ENCODE data around the gene KCNAB1.

Gene KCNAB1

DNA sequence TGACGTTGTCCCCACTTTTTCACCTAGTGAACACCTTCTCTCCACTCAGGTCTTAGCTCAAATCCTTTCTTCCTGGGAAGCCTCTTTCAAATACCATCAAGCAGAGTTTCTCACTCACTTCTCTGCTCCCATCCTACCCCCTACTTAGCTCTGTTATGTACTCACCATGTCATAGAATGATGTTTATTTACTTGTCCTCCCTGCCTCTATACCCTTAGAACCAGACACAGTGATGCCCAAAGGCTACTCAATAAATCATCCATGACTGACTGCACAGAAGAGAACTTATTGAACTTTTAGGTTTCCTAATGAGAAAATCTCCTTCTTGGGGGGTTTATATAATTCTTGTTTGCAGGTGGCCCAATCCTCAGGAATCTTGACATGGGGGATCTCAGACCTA, 280.4 kb downstream of the KCNAB1 start:
- H2AFZ ChIP-seq (ENCODE audit: low read length): no peak overlapping the region
- H3K27ac ChIP-seq (ENCODE audit: low read depth, low read length, poor library complexity, severe bottlenecking): no peak overlapping the region
- H3K79me2 ChIP-seq (ENCODE audit: insufficient read depth, low read length): no peaks in the 10 kb centered on the region
- H3F3A ChIP-seq (ENCODE audit: insufficient read depth, low read length): no peaks in the 10 kb centered on the region
- no peaks in the 10 kb centered on the region for H3K27me3 ChIP-seq (ENCODE audit: insufficient read depth, low read length)
- no peaks in the 10 kb centered on the region for H4K20me1 ChIP-seq (ENCODE audit: insufficient read depth, low read length)
- no peaks in the 10 kb centered on the region for H3K9me3 ChIP-seq (ENCODE audit: low read length)
- no peaks in the 10 kb centered on the region for H3K36me3 ChIP-seq (ENCODE audit: insufficient read depth, low read length)
- no peak for TF ChIP-seq EZH2 (IDR thresholded peaks at IDR 0.05; ENCODE audit: borderline replicate concordance, low read length)
- TF ChIP-seq, protein P1, sequence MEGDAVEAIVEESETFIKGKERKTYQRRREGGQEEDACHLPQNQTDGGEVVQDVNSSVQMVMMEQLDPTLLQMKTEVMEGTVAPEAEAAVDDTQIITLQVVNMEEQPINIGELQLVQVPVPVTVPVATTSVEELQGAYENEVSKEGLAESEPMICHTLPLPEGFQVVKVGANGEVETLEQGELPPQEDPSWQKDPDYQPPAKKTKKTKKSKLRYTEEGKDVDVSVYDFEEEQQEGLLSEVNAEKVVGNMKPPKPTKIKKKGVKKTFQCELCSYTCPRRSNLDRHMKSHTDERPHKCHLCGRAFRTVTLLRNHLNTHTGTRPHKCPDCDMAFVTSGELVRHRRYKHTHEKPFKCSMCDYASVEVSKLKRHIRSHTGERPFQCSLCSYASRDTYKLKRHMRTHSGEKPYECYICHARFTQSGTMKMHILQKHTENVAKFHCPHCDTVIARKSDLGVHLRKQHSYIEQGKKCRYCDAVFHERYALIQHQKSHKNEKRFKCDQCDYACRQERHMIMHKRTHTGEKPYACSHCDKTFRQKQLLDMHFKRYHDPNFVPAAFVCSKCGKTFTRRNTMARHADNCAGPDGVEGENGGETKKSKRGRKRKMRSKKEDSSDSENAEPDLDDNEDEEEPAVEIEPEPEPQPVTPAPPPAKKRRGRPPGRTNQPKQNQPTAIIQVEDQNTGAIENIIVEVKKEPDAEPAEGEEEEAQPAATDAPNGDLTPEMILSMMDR (IDR thresholded peaks at IDR 0.05; ENCODE audit: low read length): no peak
- no peak overlapping the region for H3K9ac ChIP-seq (ENCODE audit: low read length)
- H3K4me2 ChIP-seq (ENCODE audit: low read length): no peak overlapping the region
- H3K9me2 ChIP-seq (ENCODE audit: low read depth, low read length): no peaks in the 10 kb centered on the region
- H3K4me3 ChIP-seq (ENCODE audit: low read depth, low read length, poor library complexity, severe bottlenecking): no peak overlapping the region
- H3K4me1 ChIP-seq (ENCODE audit: insufficient read depth, low read length, severe bottlenecking): no peaks in the 10 kb centered on the region

DNA sequence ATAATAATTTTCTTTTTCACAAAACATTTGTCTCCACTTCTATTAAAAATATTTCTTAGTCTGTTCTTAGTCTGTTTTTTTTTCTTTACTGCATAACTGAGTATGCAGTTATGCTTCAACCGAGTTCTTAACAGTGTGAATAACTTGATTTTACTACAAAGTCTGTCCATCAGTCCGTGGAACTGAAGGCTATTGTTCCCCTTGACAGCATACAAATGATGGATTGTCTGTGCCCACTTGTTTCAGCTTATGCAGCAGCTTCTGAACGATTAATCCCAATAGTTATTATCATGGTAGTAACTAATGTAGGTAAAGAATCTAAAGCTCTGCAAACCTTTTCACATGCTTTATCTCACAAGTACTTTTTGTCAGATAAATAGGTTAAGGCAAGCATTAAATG, 283.8 kb downstream of the KCNAB1 start:
- no peak overlapping the region for H3K27ac ChIP-seq (ENCODE audit: low read depth, low read length, poor library complexity, severe bottlenecking)
- no peak overlapping the region for H3K4me3 ChIP-seq (ENCODE audit: low read depth, low read length, poor library complexity, severe bottlenecking)
- H3K9me2 ChIP-seq (ENCODE audit: low read depth, low read length): no peaks in the 10 kb centered on the region
- no peak overlapping the region for H2AFZ ChIP-seq (ENCODE audit: low read length)
- no peaks in the 10 kb centered on the region for H3F3A ChIP-seq (ENCODE audit: insufficient read depth, low read length)
- no peak overlapping the region for H3K4me2 ChIP-seq (ENCODE audit: low read length)
- TF ChIP-seq, protein P1 (IDR thresholded peaks at IDR 0.05; ENCODE audit: low read length): no peak
- TF ChIP-seq EZH2 (IDR thresholded peaks at IDR 0.05; ENCODE audit: borderline replicate concordance, low read length): no peak
- no peak overlapping the region for H3K9ac ChIP-seq (ENCODE audit: low read length)
- H3K27me3 ChIP-seq (ENCODE audit: insufficient read depth, low read length): no peaks in the 10 kb centered on the region
- H3K36me3 ChIP-seq (ENCODE audit: insufficient read depth, low read length): no peaks in the 10 kb centered on the region
- no peaks in the 10 kb centered on the region for H3K9me3 ChIP-seq (ENCODE audit: low read length)
- no peaks in the 10 kb centered on the region for H3K4me1 ChIP-seq (ENCODE audit: insufficient read depth, low read length, severe bottlenecking)
- no peaks in the 10 kb centered on the region for H3K79me2 ChIP-seq (ENCODE audit: insufficient read depth, low read length)
- no peaks in the 10 kb centered on the region for H4K20me1 ChIP-seq (ENCODE audit: insufficient read depth, low read length)

DNA sequence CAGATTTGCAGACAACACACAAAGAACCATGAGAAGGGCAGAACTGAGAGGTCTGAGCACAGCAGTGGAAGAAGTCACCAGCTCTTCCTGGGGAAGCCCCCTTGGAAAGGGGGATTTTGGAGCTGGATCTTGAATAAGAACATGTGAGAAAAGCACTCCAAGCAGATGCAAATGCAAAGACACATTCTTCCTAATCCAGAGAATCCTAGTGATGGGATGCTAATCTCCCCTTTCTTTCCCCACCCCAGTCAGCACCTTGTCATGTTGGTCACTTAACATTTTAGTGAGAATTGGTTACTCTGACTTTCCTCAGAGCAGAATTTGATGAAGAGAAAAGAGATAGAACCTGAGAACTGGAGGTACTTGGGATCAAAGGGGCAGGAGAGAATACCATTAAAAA, 286.0 kb downstream of the KCNAB1 start:
- Histone ChIP-seq H3K79me2 (ENCODE audit: insufficient read depth, low read length) (no peaks in the 10 kb centered on the region), H3K9me2 (ENCODE audit: low read depth, low read length) (no peaks in the 10 kb centered on the region), H3K4me2 (ENCODE audit: low read length) (no peak overlapping the region), H4K20me1 (ENCODE audit: insufficient read depth, low read length) (no peaks in the 10 kb centered on the region), H2AFZ (ENCODE audit: low read length) (no peak overlapping the region), H3K27ac (ENCODE audit: low read depth, low read length, poor library complexity, severe bottlenecking) (no peak overlapping the region), H3K9me3 (ENCODE audit: low read length) (no peaks in the 10 kb centered on the region), H3K9ac (ENCODE audit: low read length) (no peak overlapping the region), H3F3A (ENCODE audit: insufficient read depth, low read length) (no peaks in the 10 kb centered on the region), H3K27me3 (ENCODE audit: insufficient read depth, low read length) (no peaks in the 10 kb centered on the region), H3K36me3 (ENCODE audit: insufficient read depth, low read length) (no peaks in the 10 kb centered on the region), H3K4me3 (ENCODE audit: low read depth, low read length, poor library complexity, severe bottlenecking) (no peak overlapping the region), H3K4me1 (ENCODE audit: insufficient read depth, low read length, severe bottlenecking) (no peaks in the 10 kb centered on the region)
- TF ChIP-seq EZH2 (IDR thresholded peaks at IDR 0.05; ENCODE audit: borderline replicate concordance, low read length): no peak
- TF ChIP-seq, protein P1 (IDR thresholded peaks at IDR 0.05; ENCODE audit: low read length): no peak
